CD14-positive monocyte (primary cell): ENCODE results near the gene NSD2. TPM values are rescaled to one million over a fixed set of nuclear protein-coding genes. Genes with fewer than 3 reads are reported as not detected.
A peak's percentile ranks its signal among the peaks of the same experiment; 100 is the strongest.

Experiments
- DNase-seq, 3 donors: peaks; one replicate each; pipeline ENCODE4 v3.0.0-alpha.2; 2011 to 2022
- H2AFZ ChIP-seq: 2 replicates; pipeline ENCODE4 v1.6.0; 2012; ENCODE audit warnings: mild to moderate bottlenecking, low read depth, low read length, inconsistent platforms; ENCODE audit not compliant: insufficient read depth, poor library complexity, severe bottlenecking
- H3K27ac ChIP-seq, 2 donors: 1 replicate in 1 of 2; 2 replicates in 1 of 2; pipeline ENCODE4 v1.5.1; 2012 to 2013; ENCODE audit warnings: low read length in 2 of 2, control low read depth in 1 of 2, inconsistent platforms in 1 of 2, low read depth in 1 of 2, mild to moderate bottlenecking in 1 of 2
- H3K27me3 ChIP-seq, 2 donors: one replicate each; pipeline versions ENCODE4 v1.6.0 to v1.6.1; 2011 to 2013; ENCODE audit warnings: low read length in 2 of 2; ENCODE audit not compliant: control insufficient read depth in 2 of 2, insufficient read depth in 2 of 2
- H3K36me3 ChIP-seq, 2 donors: replicated peaks in 1 of 2; 1 replicate in 1 of 2; 2 replicates in 1 of 2; pipeline versions ENCODE4 v1.5.1 to v1.6.1; 2012 to 2013; ENCODE audit warnings: low read length in 2 of 2, control low read depth in 1 of 2, inconsistent platforms in 1 of 2, mild to moderate bottlenecking in 1 of 2; ENCODE audit not compliant: insufficient read depth in 2 of 2, control insufficient read depth in 1 of 2
- H3K4me1 ChIP-seq, 2 donors: 1 replicate in 1 of 2; 2 replicates in 1 of 2; pipeline versions ENCODE4 v1.5.1 to v1.6.1; 2012 to 2013; ENCODE audit warnings: low read length in 2 of 2, control low read depth in 1 of 2, inconsistent platforms in 1 of 2, mild to moderate bottlenecking in 1 of 2, moderate library complexity in 1 of 2; ENCODE audit not compliant: insufficient read depth in 2 of 2, control insufficient read depth in 1 of 2
- H3K4me2 ChIP-seq: replicated peaks from 2 replicates; pipeline ENCODE3; 2012; ENCODE audit warnings: low read length, moderate library complexity, mild to moderate bottlenecking; ENCODE audit not compliant: poor library complexity, severe bottlenecking; ENCODE audit errors: extremely low read depth
- H3K4me3 ChIP-seq, 3 experiments: fragments of 200-600 bp in 1 of 3; sonication (generic) in 1 of 3; replicated peaks in 1 of 3; 1 replicate in 2 of 3; 2 replicates in 1 of 3; pipeline ENCODE4 v1.5.1; 2011 to 2013; ENCODE audit warnings: low read length in 3 of 3, mild to moderate bottlenecking in 3 of 3, control low read depth in 2 of 3, low read depth in 2 of 3, inconsistent platforms in 1 of 3, moderate library complexity in 1 of 3
- H3K79me2 ChIP-seq: 2 replicates; pipeline ENCODE4 v1.6.0; 2012; ENCODE audit warnings: mild to moderate bottlenecking, control low read depth, inconsistent platforms, low read length, moderate library complexity; ENCODE audit not compliant: insufficient read depth
- H3K9ac ChIP-seq: 2 replicates; pipeline ENCODE4 v1.6.0; 2017; ENCODE audit warnings: low read length, mild to moderate bottlenecking; ENCODE audit not compliant: insufficient read depth, poor library complexity, severe bottlenecking
- H3K9me3 ChIP-seq, 2 donors: replicated peaks in 1 of 2; 1 replicate in 1 of 2; 2 replicates in 1 of 2; pipeline versions ENCODE4 v1.5.1 to v1.6.1; 2012 to 2013; ENCODE audit warnings: low read length in 2 of 2, control low read depth in 1 of 2; ENCODE audit not compliant: control insufficient read depth in 1 of 2, insufficient read depth in 1 of 2
- H4K20me1 ChIP-seq: 2 replicates; pipeline ENCODE4 v1.6.0; 2012; ENCODE audit warnings: mild to moderate bottlenecking, low read length, control low read depth, moderate library complexity; ENCODE audit not compliant: insufficient read depth
- H3K27ac Mint-ChIP-seq, 7 donors: one replicate each; pipeline ENCODE4 v1.8.0; 2020; ENCODE audit warnings: mild to moderate bottlenecking in 7 of 7, mixed read lengths in 7 of 7, moderate library complexity in 6 of 7, inconsistent platforms in 2 of 7
- H3K27me3 Mint-ChIP-seq, 3 donors: one replicate each; pipeline ENCODE4 v1.8.0; 2021 to 2022; ENCODE audit warnings: low read depth in 3 of 3, mild to moderate bottlenecking in 3 of 3, mixed read lengths in 3 of 3, moderate library complexity in 3 of 3, inconsistent platforms in 1 of 3
- H3K36me3 Mint-ChIP-seq, 2 donors: one replicate each; pipeline ENCODE4 v1.8.0; 2020; ENCODE audit warnings: mixed read lengths in 2 of 2, inconsistent platforms in 1 of 2, mild to moderate bottlenecking in 1 of 2
- H3K4me1 Mint-ChIP-seq: one replicate; pipeline ENCODE4 v1.8.0; 2020; ENCODE audit warnings: mild to moderate bottlenecking, mixed read lengths
- H3K4me3 Mint-ChIP-seq, 2 donors: one replicate each; pipeline ENCODE4 v1.8.0; 2020; ENCODE audit warnings: mild to moderate bottlenecking in 2 of 2, mixed read lengths in 2 of 2, moderate library complexity in 1 of 2
- H3K9me3 Mint-ChIP-seq, 7 donors: one replicate each; pipeline ENCODE4 v1.8.0; 2020 to 2022; ENCODE audit warnings: mixed read lengths in 7 of 7, mild to moderate bottlenecking in 6 of 7, moderate library complexity in 6 of 7, inconsistent platforms in 2 of 7
- WGBS: methylation state at CpG from one replicate; pipeline ENCODE4 v1.1.5; 2013; ENCODE audit warnings: missing lambda C conversion rate; ENCODE audit not compliant: insufficient coverage; 5-methylcytosine and 5-hydroxymethylcytosine counted together
- intact Hi-C, 2 donors: fragments of 100-400 bp; cut with micrococcal nuclease; formaldehyde crosslinking; loops; one replicate each; pipeline versions ENCODE4 v1.15.0 to v1.15.1; 2023
- polyA plus RNA-seq, 3 donors: library from polyadenylated mRNA; depleted of rRNA in 1 of 3; unstranded in 2 of 3; stranded (reverse) in 1 of 3; fragments of 300-500 nt in 2 of 3; fragments of >200 nt in 1 of 3; fragmentation: Illumina TruSeq in 2 of 3; gene quantifications; 1 replicate in 2 of 3; 2 replicates in 1 of 3; pipeline ENCODE4 v1.2.3, GENCODE V29; 2012 to 2021
- TF ChIP-seq, protein P1 (sequence below): fragments of 200-600 bp; IDR thresholded peaks from one replicate; pipeline ENCODE4 v1.8.0; 2022; ENCODE audit warnings: antibody characterized with exemption, mild to moderate bottlenecking

The NSD2 gene
- polyA plus RNA-seq, 3 donors, result 1.9 to 8.7 (median 2.3) TPM

DNA sequence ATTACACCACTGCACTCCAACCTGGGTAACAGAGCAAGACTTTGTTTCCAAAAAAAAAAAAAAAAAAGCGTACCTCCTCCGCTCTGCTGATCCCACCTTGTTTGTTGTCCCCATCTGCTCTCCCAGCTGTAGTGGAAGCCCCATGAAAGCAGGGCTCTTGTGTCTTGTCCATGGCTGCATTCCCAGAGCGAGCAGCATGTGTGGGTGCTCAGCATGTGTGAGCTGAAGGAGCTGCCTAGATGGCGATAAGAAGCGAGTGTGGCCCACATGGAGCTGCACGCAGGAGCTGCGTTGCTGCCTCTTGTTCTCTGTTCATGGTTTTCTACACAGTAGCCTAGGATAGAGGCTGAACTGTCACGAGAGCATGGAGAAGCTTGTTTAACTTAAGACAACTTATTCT, 12.4 kb downstream of the NSD2 start:
- Mint-ChIP-seq H3K4me3 (no peak overlapping the region), H3K27ac (peak overlapping the region in 1 of 7 donors; percentile 15)

DNA sequence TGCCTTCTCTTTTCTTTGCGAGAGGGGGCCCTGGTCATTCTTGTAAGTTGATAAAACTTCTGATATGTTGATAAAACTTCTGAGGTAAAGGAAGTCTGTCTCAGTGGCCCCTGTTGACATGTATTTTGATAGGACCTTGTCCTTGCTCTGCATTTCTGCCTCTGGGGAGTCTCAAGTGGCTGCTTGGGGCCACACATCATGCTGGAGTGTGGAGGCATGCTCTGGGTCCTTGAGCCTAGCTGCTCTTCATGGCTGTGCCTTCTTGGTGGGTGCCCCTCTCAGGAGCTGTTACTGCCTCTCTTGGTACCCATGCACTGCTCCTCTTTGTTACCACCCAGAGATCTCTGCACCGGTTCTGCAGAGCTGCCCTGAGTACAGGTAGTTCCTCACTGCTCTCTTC, 14.2 kb downstream of the NSD2 start:
- peaks cover 100% of the 10 kb centered on the region for H3K79me2 ChIP-seq
- peak overlapping the region in 1 of 2 donors; percentile 51 for H3K27ac ChIP-seq
- H3K9me3 ChIP-seq, result peaks cover 7 to 15% of the 10 kb centered on the region in 2 donors
- H3K27me3 Mint-ChIP-seq, result no peaks in the 10 kb centered on the region
- no peak overlapping the region for H2AFZ ChIP-seq
- H3K4me3 Mint-ChIP-seq, result no peak overlapping the region
- peaks cover 4 to 10% of the 10 kb centered on the region in 2 donors for H3K4me1 ChIP-seq
- intact Hi-C loops, result loop anchor here in 1 of 2 donors (10.0 kb wide), 1 partner anchor 1101 kb away; no protein-coding TSS in a partner anchor
- H4K20me1 ChIP-seq, result no peaks in the 10 kb centered on the region
- H3K36me3 ChIP-seq, result no peaks in the 10 kb centered on the region
- H3K4me1 Mint-ChIP-seq, result peaks cover 25% of the 10 kb centered on the region
- DNase-seq, result no peak
- no peak overlapping the region for H3K4me2 ChIP-seq
- WGBS, result 80% methylated on average over 1 of the region's 2 CpGs
- H3K36me3 Mint-ChIP-seq, result peaks cover 0 to 6% of the 10 kb centered on the region in 2 donors
- no peak overlapping the region for H3K9ac ChIP-seq
- peak overlapping the region in 3 of 7 donors; percentile 0 to 31 (median 4) for H3K27ac Mint-ChIP-seq
- TF ChIP-seq, protein P1, sequence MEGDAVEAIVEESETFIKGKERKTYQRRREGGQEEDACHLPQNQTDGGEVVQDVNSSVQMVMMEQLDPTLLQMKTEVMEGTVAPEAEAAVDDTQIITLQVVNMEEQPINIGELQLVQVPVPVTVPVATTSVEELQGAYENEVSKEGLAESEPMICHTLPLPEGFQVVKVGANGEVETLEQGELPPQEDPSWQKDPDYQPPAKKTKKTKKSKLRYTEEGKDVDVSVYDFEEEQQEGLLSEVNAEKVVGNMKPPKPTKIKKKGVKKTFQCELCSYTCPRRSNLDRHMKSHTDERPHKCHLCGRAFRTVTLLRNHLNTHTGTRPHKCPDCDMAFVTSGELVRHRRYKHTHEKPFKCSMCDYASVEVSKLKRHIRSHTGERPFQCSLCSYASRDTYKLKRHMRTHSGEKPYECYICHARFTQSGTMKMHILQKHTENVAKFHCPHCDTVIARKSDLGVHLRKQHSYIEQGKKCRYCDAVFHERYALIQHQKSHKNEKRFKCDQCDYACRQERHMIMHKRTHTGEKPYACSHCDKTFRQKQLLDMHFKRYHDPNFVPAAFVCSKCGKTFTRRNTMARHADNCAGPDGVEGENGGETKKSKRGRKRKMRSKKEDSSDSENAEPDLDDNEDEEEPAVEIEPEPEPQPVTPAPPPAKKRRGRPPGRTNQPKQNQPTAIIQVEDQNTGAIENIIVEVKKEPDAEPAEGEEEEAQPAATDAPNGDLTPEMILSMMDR, result no peak
- H3K27me3 ChIP-seq, result no peaks in the 10 kb centered on the region
- peaks cover 7 to 21% (median 11%) of the 10 kb centered on the region in 7 donors for H3K9me3 Mint-ChIP-seq
- no peak overlapping the region for H3K4me3 ChIP-seq

More for the DNA sequence above, 12.4 kb downstream of the NSD2 start:
- Mint-ChIP-seq H3K9me3 (peaks cover 7 to 21% (median 11%) of the 10 kb centered on the region in 7 donors), H3K27me3 (no peaks in the 10 kb centered on the region), H3K4me1 (peaks cover 33% of the 10 kb centered on the region), H3K36me3 (peaks cover 0 to 6% of the 10 kb centered on the region in 2 donors)
- Histone ChIP-seq H3K9me3 (peaks cover 7 to 15% of the 10 kb centered on the region in 2 donors), H3K9ac (no peak overlapping the region), H3K79me2 (peaks cover 99% of the 10 kb centered on the region), H3K27me3 (no peaks in the 10 kb centered on the region), H3K27ac (no peak overlapping the region), H3K4me2 (no peak overlapping the region), H2AFZ (no peak overlapping the region), H4K20me1 (no peaks in the 10 kb centered on the region), H3K4me1 (peaks cover 9 to 16% of the 10 kb centered on the region in 2 donors), H3K4me3 (no peak overlapping the region), H3K36me3 (no peaks in the 10 kb centered on the region)
- TF ChIP-seq, protein P1, result no peak
- WGBS, result 100% methylated on average over 4 of the region's 8 CpGs
- intact Hi-C loops, result loop anchor here in 1 of 2 donors (10.0 kb wide), 1 partner anchor 1099 kb away; no protein-coding TSS in a partner anchor
- DNase-seq, result no peak
